Measurements from ENCODE around the gene STAG2. TPM values are rescaled to one million over a fixed set of nuclear protein-coding genes. Genes with fewer than 3 reads are reported as not detected.

Gene STAG2
- total RNA-seq, 1 donor from 2014 or later: 29.3 TPM

DNA sequence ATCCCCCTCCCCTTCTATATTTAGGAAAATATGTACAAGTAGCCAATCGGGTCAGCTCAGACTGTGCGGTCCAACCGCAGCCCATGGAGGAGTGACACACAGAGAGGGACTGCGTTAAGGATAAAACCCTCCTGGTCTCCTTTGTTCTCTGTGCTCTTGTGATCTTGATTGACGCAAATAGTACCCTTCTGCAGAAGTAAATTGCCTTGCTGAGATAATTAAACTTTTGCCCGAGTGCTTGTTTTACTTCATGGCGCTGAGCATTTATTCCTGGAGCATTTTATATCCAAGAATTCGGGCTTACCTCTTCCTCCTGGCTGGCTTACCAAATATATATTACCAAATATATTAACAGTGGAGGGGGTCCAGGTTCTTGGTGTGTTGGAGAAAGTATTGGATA lies 184.2 kb downstream of the STAG2 start:
- TF ChIP-seq, protein P1, sequence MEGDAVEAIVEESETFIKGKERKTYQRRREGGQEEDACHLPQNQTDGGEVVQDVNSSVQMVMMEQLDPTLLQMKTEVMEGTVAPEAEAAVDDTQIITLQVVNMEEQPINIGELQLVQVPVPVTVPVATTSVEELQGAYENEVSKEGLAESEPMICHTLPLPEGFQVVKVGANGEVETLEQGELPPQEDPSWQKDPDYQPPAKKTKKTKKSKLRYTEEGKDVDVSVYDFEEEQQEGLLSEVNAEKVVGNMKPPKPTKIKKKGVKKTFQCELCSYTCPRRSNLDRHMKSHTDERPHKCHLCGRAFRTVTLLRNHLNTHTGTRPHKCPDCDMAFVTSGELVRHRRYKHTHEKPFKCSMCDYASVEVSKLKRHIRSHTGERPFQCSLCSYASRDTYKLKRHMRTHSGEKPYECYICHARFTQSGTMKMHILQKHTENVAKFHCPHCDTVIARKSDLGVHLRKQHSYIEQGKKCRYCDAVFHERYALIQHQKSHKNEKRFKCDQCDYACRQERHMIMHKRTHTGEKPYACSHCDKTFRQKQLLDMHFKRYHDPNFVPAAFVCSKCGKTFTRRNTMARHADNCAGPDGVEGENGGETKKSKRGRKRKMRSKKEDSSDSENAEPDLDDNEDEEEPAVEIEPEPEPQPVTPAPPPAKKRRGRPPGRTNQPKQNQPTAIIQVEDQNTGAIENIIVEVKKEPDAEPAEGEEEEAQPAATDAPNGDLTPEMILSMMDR (IDR thresholded peaks at IDR 0.05; ENCODE audit: borderline replicate concordance): no peak
- intact Hi-C loops (cut with micrococcal nuclease): no loop called here
- no peaks in the 10 kb centered on the region for H3K27me3 ChIP-seq (ENCODE audit: low read depth)
- peaks cover 13% of the 10 kb centered on the region for H3K9me3 ChIP-seq (replicated peaks)
- H3K36me3 ChIP-seq: no peaks in the 10 kb centered on the region
- H3K4me1 ChIP-seq: no peaks in the 10 kb centered on the region
- no peak overlapping the region for H3K27ac ChIP-seq (replicated peaks)
- no peak overlapping the region for H3K4me3 ChIP-seq
- no peak for DNase-seq

DNA sequence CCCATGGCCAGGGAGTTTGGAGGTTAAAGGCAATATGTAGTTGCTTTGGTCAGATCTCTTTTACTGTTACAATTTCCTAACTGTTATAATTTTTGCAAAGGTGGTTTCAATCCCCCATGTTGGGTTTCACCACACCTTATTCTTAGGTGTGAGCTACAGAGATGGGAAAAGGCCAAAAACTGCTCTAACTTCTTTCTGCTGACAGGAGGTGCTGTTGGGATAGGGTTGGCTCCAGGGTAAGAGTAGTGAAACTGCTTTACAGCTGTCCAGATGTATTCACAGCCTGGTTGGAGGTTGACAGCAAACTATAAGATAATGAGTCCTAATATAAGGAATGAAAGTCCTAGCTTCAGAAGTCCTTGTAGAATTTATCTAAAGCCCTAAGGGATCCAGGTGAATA lies 189.7 kb downstream of the STAG2 start:
- peaks cover 11% of the 10 kb centered on the region for H3K9me3 ChIP-seq (replicated peaks)
- H3K27me3 ChIP-seq (ENCODE audit: low read depth): no peaks in the 10 kb centered on the region
- no peak overlapping the region for H3K4me3 ChIP-seq
- no peak overlapping the region for H3K27ac ChIP-seq (replicated peaks)
- no peaks in the 10 kb centered on the region for H3K4me1 ChIP-seq
- no peak for DNase-seq
- H3K36me3 ChIP-seq: no peaks in the 10 kb centered on the region
- intact Hi-C loops (cut with micrococcal nuclease): no loop called here
- TF ChIP-seq, protein P1 (IDR thresholded peaks at IDR 0.05; ENCODE audit: borderline replicate concordance): no peak

Other genes starting within 250 kb of the STAG2 start
- gene THOC2, start 228.7 kb upstream of the STAG2 start, total RNA-seq: 27.4 TPM
- gene XIAP, start 101.7 kb upstream of the STAG2 start, total RNA-seq: 24.9 TPM